Measurements from ENCODE around the gene CYP2A6. TPM values are rescaled to one million over a fixed set of nuclear protein-coding genes. Genes with fewer than 3 reads are reported as not detected.
"Not testable (repeated sequence)": the region's sequence is repeated elsewhere in the genome, so short reads cannot be mapped to it uniquely, and the experiment has no call there.

The CYP2A6 gene, protein sequence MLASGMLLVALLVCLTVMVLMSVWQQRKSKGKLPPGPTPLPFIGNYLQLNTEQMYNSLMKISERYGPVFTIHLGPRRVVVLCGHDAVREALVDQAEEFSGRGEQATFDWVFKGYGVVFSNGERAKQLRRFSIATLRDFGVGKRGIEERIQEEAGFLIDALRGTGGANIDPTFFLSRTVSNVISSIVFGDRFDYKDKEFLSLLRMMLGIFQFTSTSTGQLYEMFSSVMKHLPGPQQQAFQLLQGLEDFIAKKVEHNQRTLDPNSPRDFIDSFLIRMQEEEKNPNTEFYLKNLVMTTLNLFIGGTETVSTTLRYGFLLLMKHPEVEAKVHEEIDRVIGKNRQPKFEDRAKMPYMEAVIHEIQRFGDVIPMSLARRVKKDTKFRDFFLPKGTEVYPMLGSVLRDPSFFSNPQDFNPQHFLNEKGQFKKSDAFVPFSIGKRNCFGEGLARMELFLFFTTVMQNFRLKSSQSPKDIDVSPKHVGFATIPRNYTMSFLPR
- not detected in 2 replicates for total RNA-seq (2012; rRNA removed)
- not detected in 2 replicates for polyA plus RNA-seq (2012; rRNA removed)
- not detected in 2 replicates for polyA plus RNA-seq (2012; cell fraction: cytosol; rRNA removed)
- not detected in 2 replicates for polyA plus RNA-seq (2012; cell fraction: nucleus; rRNA removed; ENCODE audit: low replicate concordance)
- Bru-seq, nascent RNA: not detected
- BruChase-seq, experiment 1, labeled RNA remaining after a 6-hour chase: not detected
- BruChase-seq, experiment 2, labeled RNA remaining after a 2-hour chase: not detected
- long read RNA-seq: 0 reads

DNA sequence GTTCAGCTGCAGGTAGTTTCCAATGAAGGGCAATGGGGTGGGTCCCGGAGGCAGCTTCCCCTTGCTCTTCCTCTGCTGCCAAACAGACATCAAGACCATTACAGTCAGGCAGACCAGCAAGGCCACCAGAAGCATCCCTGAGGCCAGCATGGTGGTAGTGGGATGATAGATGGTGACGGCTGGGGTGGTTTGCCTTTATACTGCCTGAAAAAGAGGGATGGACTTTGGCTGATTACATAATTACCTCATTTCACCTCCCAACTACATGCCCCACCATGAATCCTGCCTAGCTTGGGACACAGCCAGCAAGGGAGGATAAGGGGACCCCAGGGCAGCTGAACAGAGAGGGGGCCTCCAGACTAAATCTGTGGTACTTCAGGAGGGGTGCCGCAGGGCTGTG lies at the start of gene CYP2A6:
Gene CYP2A6 (minus strand): TSS at position 171 of the 400 bp plus-strand sequence. CDS start 21 bp downstream, at position 150.
- peaks cover 18% of the 10 kb centered on the region for H3K27me3 ChIP-seq (ENCODE audit: control insufficient read depth, insufficient read depth, low read length)
- H3K79me1 ChIP-seq (ENCODE audit: low read depth in 1 of 2, low read length in 2 of 2); CTCF ChIA-PET; H4K20me1 ChIP-seq (ENCODE audit: insufficient read depth, low read length); H3K9me3 ChIP-seq (ENCODE audit: control insufficient read depth, insufficient read depth, low read length); H3K9me1 ChIP-seq (ENCODE audit: insufficient read depth, low read length); H3K36me3 ChIP-seq (ENCODE audit: control insufficient read depth, insufficient read depth, low read length); H2AK5ac ChIP-seq (ENCODE audit: low read depth, low read length); in situ Hi-C loops (cut with MboI; ENCODE audit: low sequenced_read_pairs); H3K56ac ChIP-seq (ENCODE audit: extremely low read depth, insufficient read depth, low read length); intact Hi-C loops (cut with micrococcal nuclease); H2BK120ac ChIP-seq (ENCODE audit: low read depth, low read length); H4K5ac ChIP-seq (ENCODE audit: low read depth, low read length); H3K4ac ChIP-seq (ENCODE audit: low read depth, low read length); H2AFZ ChIP-seq (replicated peaks; ENCODE audit: low read length, poor library complexity); DNase-seq; ATAC-seq (ENCODE audit: low read depth); H4K91ac ChIP-seq (ENCODE audit: insufficient read depth, low read depth, low read length); H2BK15ac ChIP-seq (ENCODE audit: low read depth, low read length); H3K9ac ChIP-seq (ENCODE audit: low read depth, low read length); H2AK9ac ChIP-seq (replicated peaks; ENCODE audit: low read depth, low read length, poor library complexity); H3K4me1 ChIP-seq (ENCODE audit: control insufficient read depth, insufficient read depth, low read length); BruUV-seq (replicated peaks); H3K4me3 ChIP-seq (ENCODE audit: insufficient read depth, low read depth, low read length); H3K18ac ChIP-seq (ENCODE audit: low read depth, low read length); H3K4me2 ChIP-seq (ENCODE audit: low read depth, low read length); H2BK20ac ChIP-seq (ENCODE audit: low read depth, low read length); H2BK5ac ChIP-seq (ENCODE audit: low read depth, low read length, poor library complexity, severe bottlenecking); H3K23ac ChIP-seq (ENCODE audit: low read depth, low read length); H3K14ac ChIP-seq (replicated peaks; ENCODE audit: low read depth, low read length); dilution Hi-C loops (cut with HindIII; ENCODE audit: low sequenced_read_pairs, unreplicated experiment); H3K27ac ChIP-seq (ENCODE audit: insufficient read depth, low read length); POLR2A ChIA-PET (ENCODE audit: unreplicated experiment); H4K8ac ChIP-seq (ENCODE audit: low read depth in 2 of 2, low read length in 2 of 2): not testable (repeated sequence)
- WGBS, 2 experiments (ENCODE audit: extremely low coverage in 2 of 2, insufficient read length in 1 of 2): no CpG with 5 or more reads among the region's 3 CpGs

DNA sequence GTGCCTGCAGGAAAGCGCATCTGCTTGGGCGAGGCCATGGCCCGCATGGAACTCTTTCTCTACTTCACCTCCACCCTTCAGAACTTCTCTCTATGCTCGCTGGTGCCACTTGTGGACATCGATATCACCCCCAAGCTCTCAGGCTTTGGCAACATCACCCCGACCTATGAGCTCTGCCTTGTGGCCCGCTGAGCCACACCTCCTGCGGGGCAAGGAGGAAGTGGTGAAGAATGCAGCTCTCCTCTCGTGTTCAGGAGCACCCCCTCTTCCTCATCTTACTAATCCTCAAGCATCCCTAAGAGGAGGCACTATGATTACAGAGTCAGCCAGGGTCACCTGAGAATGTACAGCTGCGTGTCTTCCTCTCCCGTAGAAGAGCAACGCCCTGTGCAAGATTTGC lies 49.7 kb upstream of the CYP2A6 start:
- BruUV-seq (replicated peaks); POLR2A ChIA-PET (ENCODE audit: unreplicated experiment); H2BK20ac ChIP-seq (ENCODE audit: low read depth, low read length): not testable (repeated sequence)

More for the DNA sequence above, 49.7 kb upstream of the CYP2A6 start:
- H4K8ac ChIP-seq (ENCODE audit: low read depth in 2 of 2, low read length in 2 of 2); ATAC-seq (ENCODE audit: low read depth); H3K9ac ChIP-seq (ENCODE audit: low read depth, low read length); H3K9me3 ChIP-seq (ENCODE audit: control insufficient read depth, insufficient read depth, low read length); H4K91ac ChIP-seq (ENCODE audit: insufficient read depth, low read depth, low read length); CTCF ChIA-PET; H2BK120ac ChIP-seq (ENCODE audit: low read depth, low read length); H4K20me1 ChIP-seq (ENCODE audit: insufficient read depth, low read length); H2BK5ac ChIP-seq (ENCODE audit: low read depth, low read length, poor library complexity, severe bottlenecking); H3K9me1 ChIP-seq (ENCODE audit: insufficient read depth, low read length); H3K18ac ChIP-seq (ENCODE audit: low read depth, low read length); H3K4ac ChIP-seq (ENCODE audit: low read depth, low read length); H2AFZ ChIP-seq (replicated peaks; ENCODE audit: low read length, poor library complexity); DNase-seq; H3K4me3 ChIP-seq (ENCODE audit: insufficient read depth, low read depth, low read length); H3K36me3 ChIP-seq (ENCODE audit: control insufficient read depth, insufficient read depth, low read length); H3K4me1 ChIP-seq (ENCODE audit: control insufficient read depth, insufficient read depth, low read length); H3K56ac ChIP-seq (ENCODE audit: extremely low read depth, insufficient read depth, low read length); dilution Hi-C loops (cut with HindIII; ENCODE audit: low sequenced_read_pairs, unreplicated experiment); in situ Hi-C loops (cut with MboI; ENCODE audit: low sequenced_read_pairs); H3K4me2 ChIP-seq (ENCODE audit: low read depth, low read length); H3K27ac ChIP-seq (ENCODE audit: insufficient read depth, low read length); H2BK15ac ChIP-seq (ENCODE audit: low read depth, low read length); H3K23ac ChIP-seq (ENCODE audit: low read depth, low read length); H2AK5ac ChIP-seq (ENCODE audit: low read depth, low read length); H3K14ac ChIP-seq (replicated peaks; ENCODE audit: low read depth, low read length); H3K79me1 ChIP-seq (ENCODE audit: low read depth in 1 of 2, low read length in 2 of 2); H2AK9ac ChIP-seq (replicated peaks; ENCODE audit: low read depth, low read length, poor library complexity); H4K5ac ChIP-seq (ENCODE audit: low read depth, low read length); H3K27me3 ChIP-seq (ENCODE audit: control insufficient read depth, insufficient read depth, low read length); intact Hi-C loops (cut with micrococcal nuclease): not testable (repeated sequence)
- WGBS, 2 experiments (ENCODE audit: extremely low coverage in 2 of 2, insufficient read length in 1 of 2): 80% methylated on average over 3 of the region's 12 CpGs; no CpG with 5 or more reads in 1 of the 2 experiments

Data from IMR-90 (cell line).